ENCODE data around the gene KCNH2. TPM values are rescaled to one million over a fixed set of nuclear protein-coding genes. Genes with fewer than 3 reads are reported as not detected.
A peak's percentile ranks its signal among the peaks of the same experiment; 100 is the strongest.

The KCNH2 gene
- total and polyA plus RNA-seq, 4 donors: 0.43 to 2.0 (median 1.3) TPM

GRCh38 chr7:150997817-150998216, 19.7 kb upstream of the KCNH2 start:
- Histone ChIP-seq H3K27ac (ENCODE audit: low read depth in 1 of 2, low read length in 1 of 2) (no peak overlapping the region), H3K4me1 (ENCODE audit: control insufficient read depth in 5 of 5, insufficient read depth in 5 of 5, low read length in 5 of 5) (peaks cover 0 to 33% (median 9%) of the 10 kb centered on the region in 5 donors), H3K27me3 (ENCODE audit: control insufficient read depth in 3 of 3, insufficient read depth in 3 of 3, low read length in 2 of 3) (no peaks in the 10 kb centered on the region), H3K9me3 (ENCODE audit: control insufficient read depth in 4 of 4, insufficient read depth in 3 of 4, low read length in 3 of 4) (no peaks in the 10 kb centered on the region), H3K4me3 (no peak overlapping the region), H3K36me3 (ENCODE audit: control insufficient read depth in 4 of 4, insufficient read depth in 4 of 4, low read length in 4 of 4) (peaks cover 0 to 6% (median 0%) of the 10 kb centered on the region in 4 donors), H3K9ac (ENCODE audit: insufficient read depth in 1 of 2, low read length in 2 of 2) (no peak overlapping the region)
- TF ChIP-seq, protein P1, sequence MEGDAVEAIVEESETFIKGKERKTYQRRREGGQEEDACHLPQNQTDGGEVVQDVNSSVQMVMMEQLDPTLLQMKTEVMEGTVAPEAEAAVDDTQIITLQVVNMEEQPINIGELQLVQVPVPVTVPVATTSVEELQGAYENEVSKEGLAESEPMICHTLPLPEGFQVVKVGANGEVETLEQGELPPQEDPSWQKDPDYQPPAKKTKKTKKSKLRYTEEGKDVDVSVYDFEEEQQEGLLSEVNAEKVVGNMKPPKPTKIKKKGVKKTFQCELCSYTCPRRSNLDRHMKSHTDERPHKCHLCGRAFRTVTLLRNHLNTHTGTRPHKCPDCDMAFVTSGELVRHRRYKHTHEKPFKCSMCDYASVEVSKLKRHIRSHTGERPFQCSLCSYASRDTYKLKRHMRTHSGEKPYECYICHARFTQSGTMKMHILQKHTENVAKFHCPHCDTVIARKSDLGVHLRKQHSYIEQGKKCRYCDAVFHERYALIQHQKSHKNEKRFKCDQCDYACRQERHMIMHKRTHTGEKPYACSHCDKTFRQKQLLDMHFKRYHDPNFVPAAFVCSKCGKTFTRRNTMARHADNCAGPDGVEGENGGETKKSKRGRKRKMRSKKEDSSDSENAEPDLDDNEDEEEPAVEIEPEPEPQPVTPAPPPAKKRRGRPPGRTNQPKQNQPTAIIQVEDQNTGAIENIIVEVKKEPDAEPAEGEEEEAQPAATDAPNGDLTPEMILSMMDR (IDR thresholded peaks at IDR 0.05; ENCODE audit: control extremely low read depth, extremely low read depth): no peak
- 90 to 93% methylated on average over 5 of the region's 5 CpGs for WGBS, 2 donors
- DNase-seq (no peak), ATAC-seq (ENCODE audit: insufficient read depth, low FRiP score) (no peak)

- no peak for DNase-seq
- WGBS, 2 donors: 76 to 79% methylated on average over 5 to 8 of the region's 8 CpGs
- no peak for ATAC-seq (ENCODE audit: insufficient read depth, low FRiP score)
- Histone ChIP-seq H3K4me3 (no peak overlapping the region), H3K4me1 (ENCODE audit: control insufficient read depth in 5 of 5, insufficient read depth in 5 of 5, low read length in 5 of 5) (peaks cover 0 to 33% (median 10%) of the 10 kb centered on the region in 5 donors), H3K9ac (ENCODE audit: insufficient read depth in 1 of 2, low read length in 2 of 2) (no peak overlapping the region), H3K36me3 (ENCODE audit: control insufficient read depth in 4 of 4, insufficient read depth in 4 of 4, low read length in 4 of 4) (peaks cover 0 to 6% (median 0%) of the 10 kb centered on the region in 4 donors), H3K9me3 (ENCODE audit: control insufficient read depth in 4 of 4, insufficient read depth in 3 of 4, low read length in 3 of 4) (no peaks in the 10 kb centered on the region), H3K27ac (ENCODE audit: low read depth in 1 of 2, low read length in 1 of 2) (no peak overlapping the region), H3K27me3 (ENCODE audit: control insufficient read depth in 3 of 3, insufficient read depth in 3 of 3, low read length in 2 of 3) (no peaks in the 10 kb centered on the region)
- TF ChIP-seq, protein P1 (IDR thresholded peaks at IDR 0.05; ENCODE audit: control extremely low read depth, extremely low read depth): no peak
Measured at GRCh38 chr7:150997075-150997511, 19.0 kb upstream of the KCNH2 start.

DNA sequence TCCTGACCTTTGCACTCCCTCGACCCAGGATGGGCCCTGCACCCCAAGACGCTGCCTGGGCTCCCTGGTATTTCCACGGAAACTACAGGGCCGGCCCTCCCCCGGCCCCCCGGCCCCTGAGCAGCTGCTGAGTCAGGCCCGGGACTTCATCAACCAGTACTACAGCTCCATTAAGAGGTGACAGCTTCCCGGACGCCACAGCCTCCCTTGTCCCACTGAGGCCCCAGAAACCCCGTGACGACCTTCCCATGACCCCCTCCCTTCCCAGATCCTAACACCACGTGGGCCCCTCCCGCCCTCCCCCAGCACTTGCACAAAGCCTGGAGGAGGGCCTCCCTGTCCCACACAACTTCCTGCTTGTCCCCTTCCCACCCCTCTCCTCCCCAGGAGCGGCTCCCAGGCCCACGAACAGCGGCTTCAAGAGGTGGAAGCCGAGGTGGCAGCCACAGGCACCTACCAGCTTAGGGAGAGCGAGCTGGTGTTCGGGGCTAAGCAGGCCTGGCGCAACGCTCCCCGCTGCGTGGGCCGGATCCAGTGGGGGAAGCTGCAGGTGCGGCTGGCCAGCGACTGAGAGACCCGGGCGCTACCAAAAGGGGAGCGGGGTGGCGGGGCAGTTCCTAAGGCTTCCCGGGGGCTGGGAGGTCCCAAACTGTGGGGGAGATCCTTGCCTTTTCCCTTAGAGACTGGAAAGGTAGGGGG, 18.4 kb upstream of the KCNH2 start:
- 20 to 35% methylated on average over 31 of the region's 31 CpGs for WGBS, 2 donors
- Histone ChIP-seq H3K9me3 (ENCODE audit: control insufficient read depth in 4 of 4, insufficient read depth in 3 of 4, low read length in 3 of 4) (peaks cover 0 to under 1% (median 0%) of the 10 kb centered on the region in 4 donors), H3K4me3 (no peak overlapping the region), H3K27ac (ENCODE audit: low read depth in 1 of 2, low read length in 1 of 2) (no peak overlapping the region), H3K27me3 (ENCODE audit: control insufficient read depth in 3 of 3, insufficient read depth in 3 of 3, low read length in 2 of 3) (no peaks in the 10 kb centered on the region), H3K36me3 (ENCODE audit: control insufficient read depth in 4 of 4, insufficient read depth in 4 of 4, low read length in 4 of 4) (peaks cover 0 to 3% (median 0%) of the 10 kb centered on the region in 4 donors), H3K4me1 (ENCODE audit: control insufficient read depth in 5 of 5, insufficient read depth in 5 of 5, low read length in 5 of 5) (peaks cover 0 to 33% (median 10%) of the 10 kb centered on the region in 5 donors), H3K9ac (ENCODE audit: insufficient read depth in 1 of 2, low read length in 2 of 2) (no peak overlapping the region)
- DNase-seq (peak; percentile 65 to 81 (median 76)), ATAC-seq (ENCODE audit: insufficient read depth, low FRiP score) (no peak)
- TF ChIP-seq, protein P1 (IDR thresholded peaks at IDR 0.05; ENCODE audit: control extremely low read depth, extremely low read depth): no peak

All from lung (tissue), 12 donors.